GM21381 (cell line): Measurements from ENCODE around the gene SORL1.
A peak's percentile ranks its signal among the peaks of the same experiment; 100 is the strongest.

Experiments used
- ATAC-seq: cut with Tn5 transposase; IDR thresholded peaks from one replicate; pipeline ENCODE4 v1.9.1; 2021; ENCODE audit warnings: mild to moderate bottlenecking, moderate library complexity; ENCODE audit not compliant: unreplicated experiment

SORL1 gene

GRCh38 chr11:121534131-121535093, 82.3 kb downstream of the SORL1 start:
- ATAC-seq = no peak

- no peak for ATAC-seq
Observed at GRCh38 chr11:121535129-121535796, 83.1 kb downstream of the SORL1 start.

GRCh38 chr11:121536126-121536525, 84.0 kb downstream of the SORL1 start:
- no peak for ATAC-seq

- ATAC-seq = peak; percentile 67
Observed at GRCh38 chr11:121538054-121538453, 85.9 kb downstream of the SORL1 start.

- no peak for ATAC-seq
Observed at GRCh38 chr11:121539000-121539399, 86.9 kb downstream of the SORL1 start.

- ATAC-seq = no peak
Observed at GRCh38 chr11:121540627-121541026, 88.5 kb downstream of the SORL1 start.

GRCh38 chr11:121543836-121544380, 91.8 kb downstream of the SORL1 start:
- no peak for ATAC-seq

- ATAC-seq = no peak
Observed at GRCh38 chr11:121544956-121545355, 92.8 kb downstream of the SORL1 start.

GRCh38 chr11:121547574-121547973, 95.5 kb downstream of the SORL1 start:
- no peak for ATAC-seq

GRCh38 chr11:121550247-121551030, 98.3 kb downstream of the SORL1 start:
- ATAC-seq = no peak

GRCh38 chr11:121551463-121551862, 99.3 kb downstream of the SORL1 start:
- no peak for ATAC-seq

GRCh38 chr11:121552154-121552553, 100.0 kb downstream of the SORL1 start:
- no peak for ATAC-seq

GRCh38 chr11:121552644-121553043, 100.5 kb downstream of the SORL1 start:
- no peak for ATAC-seq

- ATAC-seq = no peak
Observed at GRCh38 chr11:121553389-121553788, 101.3 kb downstream of the SORL1 start.

- ATAC-seq = no peak
Observed at GRCh38 chr11:121553806-121554205, 101.7 kb downstream of the SORL1 start.

- no peak for ATAC-seq
Observed at GRCh38 chr11:121554552-121554951, 102.4 kb downstream of the SORL1 start.

- no peak for ATAC-seq
Observed at GRCh38 chr11:121555121-121555520, 103.0 kb downstream of the SORL1 start.

GRCh38 chr11:121556937-121557336, 104.8 kb downstream of the SORL1 start:
- no peak for ATAC-seq

GRCh38 chr11:121557348-121557747, 105.2 kb downstream of the SORL1 start:
- ATAC-seq = peak; percentile 89

- no peak for ATAC-seq
Observed at GRCh38 chr11:121559606-121560200, 107.6 kb downstream of the SORL1 start.

- ATAC-seq = no peak
Observed at GRCh38 chr11:121560236-121560635, 108.1 kb downstream of the SORL1 start.
